Daoy (cell line): ENCODE data around the gene LSM3. TPM values are rescaled to one million over a fixed set of nuclear protein-coding genes. Genes with fewer than 3 reads are reported as not detected.

Experiments used
- DNase-seq: peaks from one replicate; pipeline ENCODE4 v3.0.0-alpha.2; 2015; ENCODE audit warnings: low read depth
- total RNA-seq: library from RNA; depleted of rRNA; stranded (reverse); fragments of >200 nt; shearing (Covaris generic); gene quantifications from 2 replicates; pipeline ENCODE4 v1.2.3, GENCODE V29; 2014

LSM3 gene
- total RNA-seq, 1 experiment from 2014 or later, result 22.9 TPM

DNA sequence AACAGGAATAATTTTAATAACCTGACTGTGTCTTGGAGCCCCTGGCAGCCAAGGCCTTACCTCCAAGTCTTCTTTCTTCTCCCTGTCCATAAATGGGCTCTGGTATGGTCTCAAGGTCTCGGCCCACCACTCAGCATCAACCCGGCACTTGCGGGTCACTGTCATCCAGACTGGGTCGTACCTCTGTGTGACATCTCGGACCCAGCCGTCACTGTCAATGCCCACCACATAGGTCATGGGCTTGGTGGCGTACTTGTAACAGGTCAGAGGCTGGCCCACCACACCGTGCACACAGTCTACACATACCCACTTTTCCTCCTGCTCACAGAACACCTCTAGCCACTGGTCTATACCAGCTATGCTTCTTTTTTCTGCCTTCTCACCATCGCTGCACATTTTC lies 20.7 kb upstream of the LSM3 start:
- no peak for DNase-seq

GRCh38 chr3:14158370-14158769 lies 20.2 kb upstream of the LSM3 start:
- no peak for DNase-seq

DNA sequence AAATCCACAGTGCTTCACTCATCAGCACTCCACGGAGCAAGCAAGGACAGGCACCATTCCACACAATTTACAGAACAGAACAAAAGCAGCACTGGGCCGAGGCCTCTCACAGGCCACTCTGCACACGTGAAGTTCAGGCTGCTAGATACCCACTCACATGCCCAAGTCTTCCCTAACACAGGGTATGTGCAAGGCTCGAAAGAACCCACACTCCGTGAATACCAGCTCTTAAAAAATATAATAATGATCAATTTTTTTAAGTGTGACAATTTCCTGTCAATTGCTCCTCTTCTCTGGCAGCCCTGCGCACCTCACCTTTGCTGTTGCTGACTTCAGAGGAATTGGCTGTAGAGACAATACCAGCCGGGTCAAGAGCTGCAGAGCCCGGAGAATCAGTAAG lies 19.2 kb upstream of the LSM3 start:
- DNase-seq, result no peak

GRCh38 chr3:14161282-14161681 lies 17.3 kb upstream of the LSM3 start:
- DNase-seq, result no peak

DNA sequence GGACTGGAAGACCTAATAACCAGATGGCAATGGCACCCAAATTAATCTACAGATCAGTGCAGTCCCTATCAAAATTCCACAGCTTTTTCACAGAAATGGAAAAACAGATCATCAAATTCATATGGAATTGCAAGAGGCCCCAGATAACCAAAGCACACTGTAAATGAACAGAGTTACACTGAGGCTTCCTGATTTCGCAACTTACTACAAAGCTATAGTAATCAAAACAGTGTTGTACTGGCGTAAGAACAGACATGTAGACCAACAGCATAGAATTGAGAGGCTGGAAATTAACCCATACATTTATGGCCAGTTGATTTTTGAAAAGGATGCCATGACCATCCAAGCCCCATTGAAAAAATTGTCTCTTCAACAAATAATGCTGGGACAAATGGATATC lies 16.4 kb upstream of the LSM3 start:
- DNase-seq, result no peak

GRCh38 chr3:14166877-14167603 lies 11.6 kb upstream of the LSM3 start:
- DNase-seq, result no peak

DNA sequence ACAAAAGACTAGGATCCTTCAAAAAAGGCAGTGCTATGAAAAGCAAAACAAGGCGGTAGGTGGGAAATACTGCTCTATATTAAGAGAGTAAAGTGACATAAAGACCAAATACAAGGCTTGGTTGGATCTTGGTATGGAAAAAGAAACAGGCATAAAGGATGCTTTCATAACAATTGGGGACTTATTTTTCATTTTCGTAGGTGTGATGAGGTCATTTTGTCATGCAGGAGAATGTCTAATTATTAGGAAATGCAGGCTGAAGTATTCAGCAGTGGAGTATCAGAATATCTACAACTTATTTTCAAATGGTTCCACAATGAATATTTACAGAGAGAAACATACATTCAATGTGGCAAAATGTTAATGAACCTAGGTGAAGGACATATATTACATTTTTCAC lies 9.2 kb upstream of the LSM3 start:
- no peak for DNase-seq

GRCh38 chr3:14169871-14170270 lies 8.7 kb upstream of the LSM3 start:
- no peak for DNase-seq

GRCh38 chr3:14170531-14171159 lies 8.0 kb upstream of the LSM3 start:
- no peak for DNase-seq

DNA sequence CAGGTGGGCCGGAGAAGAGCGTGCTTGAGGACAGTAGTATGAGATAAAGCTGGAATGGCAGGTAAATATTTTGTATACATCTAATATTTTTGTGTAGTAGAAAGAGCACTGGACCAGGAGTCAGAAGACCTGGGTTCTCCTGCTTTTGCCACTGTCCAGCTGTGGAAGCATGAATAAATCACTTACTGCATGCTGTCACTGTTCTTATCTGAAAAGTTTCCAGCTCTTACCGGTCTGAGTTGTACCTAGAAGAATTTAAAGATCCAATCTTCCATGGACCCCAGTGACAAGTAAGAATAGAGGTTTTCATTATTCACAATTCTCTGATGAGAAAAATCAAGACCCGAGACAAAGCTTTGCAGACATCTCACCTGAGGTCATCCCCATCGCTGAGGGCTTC lies 6.1 kb upstream of the LSM3 start:
- DNase-seq, result no peak

- no peak for DNase-seq
Measured at GRCh38 chr3:14174483-14174882, 4.1 kb upstream of the LSM3 start.

GRCh38 chr3:14175383-14176037 lies 3.1 kb upstream of the LSM3 start:
- DNase-seq, result peak; percentile 27

- no peak for DNase-seq
Measured at GRCh38 chr3:14177580-14178246, 904 bp upstream of the LSM3 start.

GRCh38 chr3:14179114-14179465 lies 473 bp downstream of the LSM3 start:
- no peak for DNase-seq

- no peak for DNase-seq
Measured at GRCh38 chr3:14179795-14180194, 1.2 kb downstream of the LSM3 start.

DNA sequence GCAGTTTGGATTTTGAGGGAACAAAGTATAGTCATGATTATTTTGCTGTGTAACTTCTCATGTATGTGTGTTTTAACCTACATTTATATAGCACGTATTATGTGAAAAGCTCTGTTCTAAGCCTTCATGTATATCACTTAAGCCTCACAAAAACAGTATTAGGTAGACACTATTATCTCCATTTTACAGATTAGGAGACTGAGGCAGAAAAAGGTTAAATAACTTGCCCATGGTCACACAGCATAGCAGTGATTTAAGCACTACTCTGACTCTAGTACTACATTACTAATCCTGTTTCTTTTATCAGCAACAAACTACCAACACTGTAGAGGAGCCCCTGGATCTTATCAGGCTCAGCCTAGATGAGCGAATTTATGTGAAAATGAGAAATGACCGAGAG lies 2.6 kb downstream of the LSM3 start:
- DNase-seq, result no peak

GRCh38 chr3:14183015-14183577 lies 4.5 kb downstream of the LSM3 start:
- no peak for DNase-seq

- DNase-seq, result no peak
Measured at GRCh38 chr3:14186854-14187458, 8.3 kb downstream of the LSM3 start.

DNA sequence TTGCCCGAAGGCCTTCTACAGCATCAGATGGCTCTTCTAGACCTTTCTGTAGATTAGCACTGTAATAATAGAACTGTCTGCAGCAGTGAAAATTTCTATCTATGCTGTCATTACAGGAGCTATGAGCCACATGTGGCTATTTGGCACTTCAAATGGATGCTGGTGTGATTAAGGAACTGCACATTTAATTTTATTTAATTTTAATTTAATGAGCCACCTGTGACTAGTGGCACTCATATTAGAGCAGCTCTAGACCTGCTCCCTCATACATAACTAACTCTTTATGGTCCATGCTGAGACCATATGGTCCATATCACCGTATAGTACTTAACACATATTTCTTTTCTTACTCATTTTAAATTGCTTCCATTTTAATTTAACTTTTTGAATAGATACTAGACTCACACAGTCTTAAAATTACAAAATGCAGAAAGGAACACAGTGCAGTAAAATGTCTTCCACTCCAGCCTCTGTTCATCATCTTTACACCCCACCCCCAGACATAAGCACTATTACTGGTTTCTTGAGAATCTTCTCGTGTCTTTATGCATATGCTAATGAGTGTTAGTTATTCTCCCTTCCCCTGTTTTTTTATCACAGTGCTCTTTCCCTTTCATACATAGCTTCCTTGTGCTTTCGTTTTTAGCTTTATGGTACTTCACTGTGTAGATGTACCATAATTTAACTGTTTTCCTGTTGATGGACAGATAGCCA lies 9.6 kb downstream of the LSM3 start:
- no peak for DNase-seq

DNA sequence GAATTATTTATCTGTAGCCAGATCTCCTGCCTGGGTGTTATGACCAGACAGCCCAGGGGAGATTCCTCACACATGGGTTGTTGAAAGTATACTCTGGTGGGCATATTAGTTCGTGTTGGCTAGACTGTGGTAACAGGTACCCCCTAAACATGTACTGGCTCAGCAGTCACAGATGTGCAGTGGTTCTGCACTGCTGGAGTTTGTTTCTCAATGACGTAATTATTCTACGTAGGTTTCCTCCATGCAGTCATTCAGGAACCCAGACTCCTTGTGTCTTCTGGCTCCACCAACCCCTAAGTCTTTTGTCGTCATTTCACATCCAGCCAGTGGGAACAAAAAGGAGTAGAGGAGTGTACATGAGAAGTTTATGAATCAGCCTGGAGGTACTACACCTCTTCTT lies 16.2 kb downstream of the LSM3 start:
- no peak for DNase-seq

- no peak for DNase-seq
Measured at GRCh38 chr3:14199641-14200040, 21.0 kb downstream of the LSM3 start.
